DLD1 (cell line): ENCODE results near the gene MZT1.
"Not testable (repeated sequence)": the region's sequence is repeated elsewhere in the genome, so short reads cannot be mapped to it uniquely, and the experiment has no call there.

Experiments used
- in situ Hi-C: cut with HindIII; loops from 2 replicates; pipeline ENCODE4 v1.10.0; 2017; ENCODE audit warnings: low sequenced_read_pairs

The MZT1 gene, protein sequence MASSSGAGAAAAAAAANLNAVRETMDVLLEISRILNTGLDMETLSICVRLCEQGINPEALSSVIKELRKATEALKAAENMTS

DNA sequence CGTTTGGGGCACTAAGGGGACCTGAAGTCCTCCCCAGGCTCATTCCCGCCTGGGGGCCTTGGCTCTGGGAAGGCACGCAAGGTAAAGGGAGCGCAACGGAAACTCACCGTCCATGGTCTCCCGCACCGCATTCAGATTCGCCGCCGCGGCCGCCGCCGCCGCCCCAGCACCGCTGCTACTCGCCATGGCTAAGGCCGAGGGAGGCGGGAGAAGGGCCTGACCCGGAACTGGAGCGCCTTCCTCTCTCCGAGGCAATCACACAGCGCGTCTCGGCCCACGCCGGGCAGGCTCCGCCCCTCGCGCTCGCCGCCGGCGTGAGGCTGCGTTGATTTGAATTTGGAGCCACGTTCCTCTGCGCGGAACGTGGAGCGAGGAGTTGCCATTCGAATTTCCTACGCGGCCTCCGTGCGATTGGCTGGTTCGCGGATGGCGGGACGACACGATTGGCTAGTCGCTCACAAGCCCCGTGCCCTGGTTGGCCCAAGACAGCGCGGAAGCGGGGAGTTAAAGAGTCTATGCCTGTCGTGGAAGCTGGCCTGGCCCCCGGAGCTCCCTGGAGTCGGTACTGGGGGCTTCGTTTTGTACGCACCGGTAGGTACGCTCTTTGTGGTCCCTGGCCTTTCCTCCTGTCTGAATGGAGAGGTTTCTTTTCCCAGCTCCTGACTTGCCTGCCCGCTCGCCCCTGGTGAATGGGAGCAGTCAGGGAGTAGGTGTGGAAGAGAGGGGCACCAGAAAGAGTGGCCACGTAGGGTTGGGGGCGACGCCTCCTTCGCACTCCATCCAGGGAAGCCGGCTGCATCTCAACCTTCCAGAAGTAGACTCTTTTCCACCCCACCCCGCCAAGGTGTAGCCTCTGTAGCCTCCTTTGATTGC is at the start of gene MZT1, which contains the start of gene BORA:
TSS of gene MZT1 (minus strand) at position 213 of the 873 bp plus-strand sequence. CDS start at position 186, 27 bp downstream.
TSS of gene BORA (plus strand) at position 507 of the 873 bp plus-strand sequence. CDS start 1,018 bp downstream, outside the sequence.
- in situ Hi-C loops, result no loop called here

DNA sequence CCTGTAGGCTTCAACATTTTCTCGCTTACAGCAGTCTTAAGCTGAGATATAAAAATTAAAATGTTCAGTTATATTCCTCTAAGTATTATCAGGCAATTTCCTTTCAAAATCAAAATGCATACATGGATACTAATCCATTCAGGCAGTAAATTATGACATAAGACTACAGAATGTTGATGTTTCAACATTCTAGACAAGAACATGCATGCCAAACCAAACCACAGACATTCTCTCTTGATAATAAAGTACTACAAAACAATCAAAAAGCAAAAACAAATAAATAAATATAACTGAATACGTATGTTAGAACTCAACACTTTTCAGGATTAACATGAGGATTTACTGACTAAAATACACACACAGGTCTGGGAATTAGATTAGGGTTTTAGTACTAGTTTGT is 46.6 kb upstream of the MZT1 start:
- in situ Hi-C loops, result no loop called here

DNA sequence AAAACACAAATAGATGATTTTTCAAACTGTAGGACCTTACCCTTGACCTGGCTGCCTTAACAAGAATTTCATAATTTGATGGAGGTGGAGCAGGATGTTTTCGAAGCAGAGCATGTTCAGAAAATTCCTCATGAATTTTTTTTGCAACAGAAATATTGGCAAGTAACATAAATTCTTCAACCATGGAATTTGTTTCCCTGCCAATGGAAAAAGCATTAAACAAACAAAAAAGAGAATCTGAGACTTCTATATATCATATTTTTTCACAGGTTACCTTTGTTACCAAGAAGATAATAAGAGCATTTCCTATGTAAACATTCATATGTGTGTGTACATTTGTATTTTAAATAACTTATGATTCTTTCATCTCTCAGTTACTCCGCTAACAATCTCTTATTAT is 36.0 kb upstream of the MZT1 start:
- in situ Hi-C loops, result no loop called here

DNA sequence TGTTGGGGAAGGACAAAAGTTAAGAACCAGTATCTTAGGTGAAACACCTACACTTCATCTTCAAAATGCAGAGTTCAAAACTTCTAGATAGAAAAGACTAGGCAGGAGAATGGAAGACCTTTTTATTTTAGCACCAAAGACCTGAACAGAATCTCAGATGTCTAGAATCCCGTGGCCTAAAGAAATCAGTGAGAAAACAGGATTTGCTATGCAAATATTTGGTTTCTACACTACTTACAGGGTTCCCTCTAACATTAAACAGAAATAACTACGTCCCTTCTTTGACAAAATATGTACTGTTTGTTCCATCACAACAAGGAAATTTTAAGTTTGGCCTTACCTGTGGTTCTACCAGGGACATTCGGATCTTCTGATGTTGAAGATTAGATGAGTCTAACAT is 32.8 kb upstream of the MZT1 start:
- in situ Hi-C loops, result no loop called here

DNA sequence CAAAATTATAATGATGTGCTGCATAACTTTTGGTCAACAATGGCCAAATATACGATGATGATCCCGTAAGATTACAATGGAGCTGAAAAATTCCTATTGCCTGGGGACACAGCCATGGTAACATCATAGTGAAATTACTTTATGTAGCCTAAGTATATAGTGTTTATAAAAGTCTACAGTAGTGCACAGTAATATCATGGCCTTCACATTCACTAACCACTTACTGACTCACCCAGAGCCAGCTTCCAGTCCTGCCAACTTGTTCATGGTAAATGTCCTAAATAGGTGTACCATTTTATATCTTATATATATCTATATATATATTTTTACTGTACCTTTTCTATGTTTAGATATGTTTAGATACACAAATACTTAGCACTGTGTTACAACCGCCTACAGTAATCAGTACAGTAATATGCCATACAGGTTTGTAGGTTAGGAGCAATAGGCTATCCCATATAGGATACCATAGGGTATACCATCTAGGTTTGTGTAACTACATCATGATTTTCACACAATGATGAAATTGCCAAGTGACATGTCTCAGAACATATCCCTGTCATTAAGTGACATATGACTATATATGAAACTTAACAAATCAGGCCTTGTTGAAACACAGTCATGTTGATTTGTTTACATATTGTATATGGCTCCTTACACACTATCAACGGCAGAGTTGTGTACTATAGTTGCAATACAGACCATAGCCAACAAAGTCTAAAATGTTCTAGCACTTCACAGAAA is 30.5 kb upstream of the MZT1 start:
- in situ Hi-C loops, result no loop called here

DNA sequence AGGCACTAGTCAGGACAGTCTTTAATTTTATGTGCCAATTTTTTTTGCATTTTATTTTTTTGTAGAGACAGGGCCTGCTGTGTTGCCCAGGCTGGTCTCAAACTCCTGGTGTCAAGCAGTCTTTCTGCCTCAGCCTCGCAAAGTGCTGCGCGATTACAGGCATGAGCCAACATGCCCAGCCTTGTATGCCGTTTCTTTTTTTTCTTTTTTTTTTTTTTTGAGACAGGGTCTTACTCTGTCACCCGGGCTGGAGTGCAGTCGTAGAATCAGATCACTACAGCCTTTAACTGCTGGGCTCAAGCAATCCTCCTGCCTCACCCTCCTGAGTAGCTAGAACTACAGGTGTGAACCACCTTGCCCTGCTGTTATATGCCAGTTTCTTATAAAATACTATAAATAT is 26.7 kb upstream of the MZT1 start:
- in situ Hi-C loops, result no loop called here

DNA sequence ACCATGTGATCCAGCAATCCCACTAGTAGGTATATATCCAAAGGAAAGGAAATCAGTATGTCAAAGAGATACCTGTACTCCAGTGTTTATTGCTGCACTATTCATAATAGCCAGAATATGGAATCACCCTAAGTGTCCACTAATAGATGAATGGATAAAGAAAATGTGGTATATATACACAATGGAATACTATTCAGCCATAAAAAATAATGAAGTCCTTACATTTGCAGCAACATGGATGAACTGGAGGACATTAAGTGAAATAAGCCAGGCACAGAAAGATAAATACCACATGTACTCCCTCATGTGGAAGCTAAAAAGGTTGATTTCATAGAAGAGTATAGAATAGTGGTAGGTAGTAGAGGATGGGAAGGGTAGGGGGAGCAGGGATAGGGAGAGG is 23.8 kb upstream of the MZT1 start:
- in situ Hi-C loops, result no loop called here

DNA sequence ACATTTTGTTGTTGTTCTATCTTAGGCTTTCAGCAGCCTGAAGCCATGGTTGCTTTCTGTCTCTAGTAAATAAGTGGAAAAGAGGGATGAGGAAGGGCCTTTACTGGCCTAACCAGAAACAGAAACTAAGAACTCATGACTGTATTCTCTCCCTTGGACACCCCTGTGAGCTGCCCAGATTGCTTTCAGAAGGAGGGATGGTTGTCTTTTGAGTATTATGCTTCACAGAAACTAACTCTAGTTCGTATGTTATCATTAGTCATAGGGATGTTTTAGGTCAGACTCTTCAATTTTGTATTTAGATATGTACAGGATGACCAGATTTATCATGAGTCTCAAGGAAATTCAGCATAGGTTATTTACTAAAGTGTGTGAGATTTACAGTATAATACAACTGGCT is 17.8 kb upstream of the MZT1 start:
- in situ Hi-C loops, result no loop called here

DNA sequence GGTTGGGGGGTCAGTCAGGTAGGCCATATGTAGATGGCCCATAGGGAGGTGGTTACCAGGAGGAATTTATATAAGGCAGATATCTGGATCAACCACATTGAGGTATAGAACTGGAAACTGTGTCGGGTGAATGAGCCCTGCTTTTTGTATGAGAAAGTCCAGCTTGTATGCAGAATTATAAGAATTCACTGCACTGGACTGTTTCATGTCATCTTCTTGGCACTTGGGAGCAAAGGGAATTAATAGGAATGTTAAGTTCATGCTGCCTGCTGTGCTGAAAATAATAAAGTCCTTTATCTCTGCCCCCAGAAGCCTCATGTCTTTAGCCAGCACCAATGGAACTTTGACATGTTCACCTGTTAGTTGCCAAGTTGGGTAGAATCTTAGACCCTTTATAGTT is 12.6 kb upstream of the MZT1 start:
- in situ Hi-C loops, result no loop called here

DNA sequence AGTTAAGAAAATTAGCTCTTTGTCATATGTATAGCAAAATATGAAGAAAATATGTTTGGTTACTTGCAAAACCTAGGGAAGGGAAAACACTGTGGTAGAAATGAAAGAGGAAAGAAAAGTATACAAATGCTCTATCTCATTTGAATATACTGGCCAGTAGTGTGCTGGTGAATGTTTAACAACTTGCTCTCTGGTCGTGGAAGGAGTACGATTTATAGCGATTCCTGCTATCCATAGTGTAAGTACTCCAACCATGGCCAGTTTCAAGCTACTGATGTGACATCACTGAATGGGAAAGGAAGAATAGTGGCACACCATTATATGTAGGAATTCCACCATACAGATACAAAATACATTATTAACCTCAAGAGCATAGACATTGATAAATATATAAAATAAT is 9.6 kb upstream of the MZT1 start:
- in situ Hi-C loops, result no loop called here

DNA sequence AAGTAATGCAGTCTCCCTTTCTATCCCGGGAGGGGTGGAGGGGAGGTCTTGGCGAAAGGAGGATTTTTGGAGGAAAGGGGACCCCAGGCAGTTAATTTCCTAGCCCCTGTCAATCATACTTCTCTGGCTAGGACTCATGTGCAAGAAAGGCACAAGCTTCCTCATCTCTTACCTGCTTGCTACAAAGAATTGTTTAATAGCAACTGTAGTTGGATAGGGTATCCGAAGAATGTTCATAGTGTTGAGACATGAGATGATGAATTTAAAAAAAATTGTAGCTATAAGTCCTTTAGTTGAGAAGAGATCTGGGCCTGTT is 819 bp upstream of the MZT1 start:
- in situ Hi-C loops, result no loop called here

DNA sequence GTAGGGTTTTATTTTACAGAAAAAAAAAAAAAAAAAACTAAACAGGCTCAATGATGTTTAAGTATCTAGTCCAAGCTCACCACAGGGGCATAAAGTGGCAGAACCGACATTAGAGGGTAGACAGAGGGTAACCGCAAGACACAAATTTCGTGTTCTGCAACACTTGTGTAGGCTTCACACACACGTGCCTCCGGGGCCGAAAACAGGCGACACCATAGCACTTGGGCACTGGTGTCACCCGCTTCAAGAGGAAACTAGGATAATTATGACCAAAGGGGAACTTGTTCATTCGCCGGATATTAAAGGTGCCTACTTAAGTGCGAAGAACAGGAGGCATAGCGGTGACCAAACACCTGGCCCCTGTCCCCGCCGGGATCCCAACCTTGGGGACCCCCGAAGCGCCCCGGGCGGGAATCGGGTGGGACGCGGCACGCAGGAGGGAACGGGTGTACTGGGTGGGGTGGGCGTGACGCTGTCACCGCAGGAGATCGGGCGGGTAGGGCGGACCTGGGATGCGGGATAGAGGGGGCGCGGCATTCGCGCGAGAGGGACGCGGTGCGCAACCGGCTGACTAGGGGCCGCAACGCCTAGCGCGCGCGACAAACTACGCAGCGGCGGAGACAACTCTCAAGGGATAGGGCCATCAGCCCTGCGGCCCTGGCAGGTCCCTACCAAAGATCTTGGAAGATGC is 558 bp downstream of the MZT1 start:
- in situ Hi-C loops, result no loop called here

DNA sequence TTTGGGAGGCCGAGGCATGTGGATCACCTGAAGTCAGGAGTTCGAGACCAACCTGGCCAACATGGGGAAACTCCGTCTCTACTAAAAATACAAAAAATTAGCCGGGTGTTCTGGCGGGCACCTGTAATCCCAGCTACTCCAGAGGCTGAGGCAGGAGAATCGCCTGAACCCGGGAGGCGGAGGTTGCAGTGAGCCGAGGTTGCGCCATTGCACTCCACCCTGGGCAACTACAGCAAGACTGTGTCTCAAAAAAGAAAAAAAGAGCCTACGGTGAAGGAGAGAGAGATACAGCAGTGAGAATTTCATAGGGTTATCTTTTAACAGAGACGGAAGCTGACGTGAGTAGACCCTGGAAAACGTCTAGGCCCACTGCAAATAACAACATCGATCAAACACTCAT is 1.2 kb downstream of the MZT1 start:
- in situ Hi-C loops, result not testable (repeated sequence)

DNA sequence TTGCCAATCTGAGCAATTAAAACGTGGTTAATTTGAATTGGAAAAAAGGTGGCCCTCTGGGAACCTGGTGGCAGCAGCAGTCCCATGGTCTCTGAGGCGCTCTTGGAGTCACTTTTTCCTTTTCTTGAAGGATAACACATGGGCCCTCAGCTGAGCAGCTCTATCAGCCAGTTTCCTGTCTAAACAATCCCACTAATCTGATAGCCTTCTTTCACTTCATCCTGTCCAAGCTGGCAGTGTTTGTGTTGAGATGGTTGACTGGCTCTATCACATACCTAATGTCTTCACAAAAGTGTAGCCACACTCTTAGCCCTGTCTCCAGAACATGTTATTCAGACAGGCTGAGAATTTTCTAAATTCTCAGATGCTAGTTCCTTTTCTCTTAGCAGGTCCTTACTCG is 10.7 kb downstream of the MZT1 start:
- in situ Hi-C loops, result no loop called here

DNA sequence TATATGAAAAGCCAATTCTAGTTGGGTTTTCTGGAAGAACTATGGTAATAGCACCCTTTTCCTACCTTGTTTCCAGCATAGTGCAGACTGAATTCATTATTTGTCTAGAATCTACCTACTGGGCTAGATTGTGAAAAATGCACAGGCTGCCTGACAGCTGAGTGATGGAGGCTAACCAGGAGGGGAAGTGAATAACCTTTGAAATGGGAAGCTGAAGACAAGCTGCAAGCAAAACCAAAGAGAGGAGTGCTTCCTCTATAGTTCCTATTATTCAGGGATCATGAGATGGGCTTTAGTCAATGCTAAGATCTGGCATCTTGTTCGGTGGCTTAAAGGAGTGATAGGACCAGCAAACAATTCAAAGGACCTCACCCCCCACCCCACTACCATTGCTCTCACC is 26.9 kb downstream of the MZT1 start:
- in situ Hi-C loops, result no loop called here

DNA sequence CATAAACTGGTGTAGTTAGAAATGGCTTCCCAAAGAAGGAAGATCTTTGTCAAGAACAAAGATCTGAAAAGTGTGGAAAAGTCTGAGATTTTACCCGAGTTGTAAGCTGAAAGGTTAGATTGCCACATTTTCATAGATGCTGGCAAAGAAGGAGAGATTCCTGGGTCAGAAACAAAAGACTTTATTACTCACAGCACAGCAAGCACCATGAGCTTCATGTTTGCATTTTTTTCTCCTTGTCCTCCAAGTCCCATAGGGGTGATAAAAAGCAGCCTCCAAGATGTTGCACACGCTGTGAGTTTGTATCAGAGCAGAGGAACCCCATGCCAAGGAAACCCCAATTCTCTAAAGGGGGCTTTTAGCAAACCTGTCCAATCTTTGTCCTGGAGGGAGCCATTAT is 29.3 kb downstream of the MZT1 start:
- in situ Hi-C loops, result no loop called here

DNA sequence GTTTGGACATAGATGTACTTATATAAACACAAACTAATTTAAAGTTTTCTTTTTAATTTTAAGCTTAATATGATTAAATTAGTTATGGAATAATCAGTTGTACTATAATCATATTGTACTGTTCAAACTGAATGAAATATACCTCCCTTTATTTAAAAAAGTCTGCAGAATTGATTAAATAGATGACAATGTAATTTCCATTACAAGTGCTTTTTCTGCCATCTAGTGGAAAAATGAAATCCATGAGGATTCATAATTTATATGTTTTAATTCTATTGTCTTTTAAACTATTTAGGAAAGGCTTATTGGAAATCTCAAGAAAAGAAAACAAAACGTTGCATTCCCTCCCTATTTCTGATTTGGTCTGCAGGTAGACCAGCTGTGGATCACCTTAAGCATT is 30.9 kb downstream of the MZT1 start:
- in situ Hi-C loops, result no loop called here

DNA sequence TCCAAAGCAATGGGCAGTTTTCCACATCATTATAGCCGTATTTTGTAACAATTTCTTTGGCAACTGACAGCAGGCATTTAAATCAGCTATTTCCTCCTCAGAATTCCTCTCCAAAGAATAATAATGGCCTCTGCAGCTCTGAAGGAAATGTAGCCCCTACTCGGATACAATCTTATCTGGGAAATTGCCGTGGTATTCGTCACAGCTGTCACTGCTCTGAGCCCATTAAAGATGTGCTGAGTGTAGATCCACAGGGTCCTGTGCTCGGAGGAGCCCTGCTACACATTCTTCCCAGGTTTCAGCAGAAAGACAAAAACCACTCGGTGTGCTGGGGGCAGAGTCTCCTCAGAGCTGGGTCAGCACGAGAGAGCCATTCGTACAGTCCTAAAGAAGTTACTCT is 33.1 kb downstream of the MZT1 start:
- in situ Hi-C loops, result no loop called here

DNA sequence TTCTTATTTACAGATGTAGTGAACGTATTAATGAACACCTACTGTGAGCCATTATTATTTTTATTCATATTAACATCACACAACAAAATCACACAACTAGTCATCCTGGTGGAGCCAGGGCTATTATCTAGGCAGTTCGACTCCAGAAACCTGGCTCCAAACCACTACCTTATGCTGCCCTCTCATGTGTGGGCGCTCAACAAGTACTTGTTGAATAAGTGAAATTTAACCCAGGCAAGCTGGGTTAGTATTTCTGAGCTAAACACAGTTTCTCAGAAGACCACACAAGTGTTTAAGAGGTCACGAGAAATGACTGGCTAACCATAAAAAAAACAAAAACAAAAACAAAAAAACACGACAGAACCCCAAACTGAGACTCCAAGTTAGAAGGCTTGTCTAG is 33.6 kb downstream of the MZT1 start:
- in situ Hi-C loops, result no loop called here

DNA sequence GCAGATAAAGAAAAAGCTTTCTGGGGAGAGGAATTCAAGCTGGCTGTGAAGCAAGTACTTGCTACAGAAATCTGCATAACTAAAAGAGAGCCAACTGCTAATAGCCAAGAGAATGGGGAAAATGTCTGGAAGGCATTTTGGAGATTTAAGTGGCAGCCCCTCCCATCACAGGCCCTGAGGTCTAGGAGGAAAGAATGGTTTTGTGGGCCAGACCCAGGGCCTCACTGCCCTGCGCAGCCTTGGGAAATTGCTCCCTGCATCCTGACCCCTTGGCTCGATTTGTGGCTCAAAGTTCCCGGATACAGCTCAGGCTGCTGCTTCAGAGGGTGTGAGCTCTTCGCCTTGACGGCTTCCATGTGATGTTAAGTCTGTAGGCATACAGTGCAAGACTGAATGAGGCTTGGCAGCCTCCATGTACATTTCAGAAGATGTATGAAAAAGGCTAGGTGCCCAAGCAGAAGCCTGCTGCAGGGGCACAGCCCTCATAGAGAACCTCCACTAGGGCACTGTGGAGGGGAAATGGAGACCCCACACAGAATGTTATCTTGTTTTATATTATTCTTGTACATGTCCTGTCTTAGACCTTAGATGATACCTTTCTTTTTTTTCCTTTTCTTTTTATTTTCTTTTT is 34.4 kb downstream of the MZT1 start:
- in situ Hi-C loops, result no loop called here

DNA sequence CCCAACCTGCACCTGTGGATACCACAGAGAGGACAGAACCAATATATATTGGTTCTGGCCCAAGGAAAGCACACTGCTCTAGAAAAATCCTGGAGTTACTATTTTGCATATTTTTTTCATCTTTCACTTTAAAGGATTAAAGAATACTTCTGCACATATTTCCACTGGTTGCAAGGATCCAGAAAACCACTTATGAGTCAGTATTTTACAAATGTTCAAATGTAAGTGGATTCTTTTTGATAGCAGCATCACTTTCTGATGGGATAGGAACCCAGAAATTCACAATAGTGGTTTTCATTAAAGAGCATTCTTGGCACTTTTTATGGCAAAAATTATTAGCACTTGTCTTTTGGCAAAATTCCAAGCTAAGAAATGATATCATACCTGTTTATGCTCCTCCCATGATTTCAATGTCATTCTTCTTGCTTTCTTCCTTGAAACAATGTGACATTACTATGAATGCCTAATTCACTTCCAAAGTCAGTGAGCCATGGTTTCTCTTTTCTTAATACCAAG is 38.2 kb downstream of the MZT1 start:
- in situ Hi-C loops, result no loop called here
